GM21381 (cell line): Measurements from ENCODE around the gene LOXHD1.

Experiments
- ATAC-seq: cut with Tn5 transposase; IDR thresholded peaks from one replicate; pipeline ENCODE4 v1.9.1; 2021; ENCODE audit warnings: mild to moderate bottlenecking, moderate library complexity; ENCODE audit not compliant: unreplicated experiment

The LOXHD1 gene

GRCh38 chr18:46459789-46460455, 197.1 kb downstream of the LOXHD1 start:
- ATAC-seq = no peak

DNA sequence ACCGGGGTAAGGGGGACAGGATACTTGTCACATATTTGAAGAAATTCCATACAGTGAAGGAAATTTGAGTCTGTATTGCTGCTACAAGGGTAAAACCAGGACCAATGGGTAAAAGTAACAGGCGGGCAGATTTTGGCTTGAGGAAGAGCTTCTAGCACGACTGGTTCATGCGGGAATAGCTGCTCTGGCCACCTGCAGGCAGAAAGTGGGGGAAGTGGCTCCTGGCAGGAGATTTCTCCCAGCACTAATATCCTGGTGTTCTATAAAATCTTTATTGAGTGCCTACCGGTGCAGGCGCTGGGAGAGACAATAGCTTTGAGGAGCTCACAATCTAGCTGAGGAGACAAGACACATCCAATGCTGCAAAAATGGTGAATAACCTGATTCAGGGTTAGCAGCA, 198.5 kb downstream of the LOXHD1 start:
- ATAC-seq = no peak

GRCh38 chr18:46456691-46457090, 200.3 kb downstream of the LOXHD1 start:
- ATAC-seq = no peak

- no peak for ATAC-seq
These were observed 204.2 kb downstream of the LOXHD1 start for GRCh38 chr18:46452820-46453219.

DNA sequence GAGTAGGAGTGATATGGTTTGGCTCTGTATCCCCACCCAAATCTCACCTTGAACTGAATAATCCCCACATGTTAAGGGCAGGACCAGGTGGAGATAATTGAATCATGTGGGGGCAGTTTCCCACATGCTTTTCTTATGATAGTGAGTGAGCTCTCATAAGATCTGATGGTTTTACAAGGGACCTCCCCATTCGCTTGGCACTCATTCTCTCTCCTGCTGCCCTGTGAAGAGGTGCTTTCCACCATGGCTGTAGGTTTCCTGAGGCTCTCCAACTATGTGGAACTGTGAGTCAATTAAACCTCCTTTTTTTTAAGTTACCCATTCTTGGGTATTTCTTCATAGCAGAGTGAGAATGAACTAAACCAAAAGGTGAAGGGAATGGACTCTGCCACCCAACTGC, 207.5 kb downstream of the LOXHD1 start:
- ATAC-seq = no peak

DNA sequence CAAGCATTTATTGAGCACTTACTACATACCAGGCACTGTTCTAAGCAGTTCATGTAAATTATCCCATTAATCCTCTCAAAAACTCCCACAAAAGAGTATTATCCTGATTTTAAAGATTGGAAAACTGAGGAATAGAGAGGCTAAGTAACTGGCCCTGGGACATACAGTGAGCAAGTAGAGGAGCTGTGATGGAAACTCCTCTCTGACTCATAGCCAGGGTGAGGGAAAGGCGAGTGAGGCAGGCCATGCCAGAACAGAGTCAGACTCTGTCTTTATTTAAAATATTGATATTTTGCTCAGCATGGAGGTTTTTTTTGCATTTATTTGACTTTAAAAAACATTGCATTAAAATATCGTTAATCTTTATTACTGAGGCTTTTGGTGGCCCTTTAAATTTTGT, 208.0 kb downstream of the LOXHD1 start:
- no peak for ATAC-seq

GRCh38 chr18:46448347-46448746, 208.7 kb downstream of the LOXHD1 start:
- no peak for ATAC-seq

GRCh38 chr18:46447792-46448191, 209.2 kb downstream of the LOXHD1 start:
- ATAC-seq = no peak

DNA sequence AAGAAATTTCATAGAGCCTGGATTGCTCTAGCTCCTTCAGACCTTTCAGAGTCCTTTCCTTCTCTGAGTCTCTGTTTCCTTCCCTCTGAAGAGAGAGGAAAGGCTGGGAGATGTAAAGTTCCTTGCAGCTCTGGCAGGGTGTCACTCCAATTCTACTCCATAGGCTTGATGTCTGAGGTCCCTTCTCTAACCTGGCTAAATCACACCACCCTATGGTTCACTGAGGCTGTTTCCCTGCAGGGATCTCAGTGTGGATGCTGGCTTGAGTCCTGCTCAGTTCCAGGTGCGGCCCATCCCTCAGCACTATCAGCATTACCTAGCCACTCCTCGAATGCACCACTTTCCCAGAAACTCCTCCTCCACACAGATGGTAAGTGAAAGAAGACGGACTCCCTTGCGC, 209.7 kb downstream of the LOXHD1 start:
- ATAC-seq = no peak

DNA sequence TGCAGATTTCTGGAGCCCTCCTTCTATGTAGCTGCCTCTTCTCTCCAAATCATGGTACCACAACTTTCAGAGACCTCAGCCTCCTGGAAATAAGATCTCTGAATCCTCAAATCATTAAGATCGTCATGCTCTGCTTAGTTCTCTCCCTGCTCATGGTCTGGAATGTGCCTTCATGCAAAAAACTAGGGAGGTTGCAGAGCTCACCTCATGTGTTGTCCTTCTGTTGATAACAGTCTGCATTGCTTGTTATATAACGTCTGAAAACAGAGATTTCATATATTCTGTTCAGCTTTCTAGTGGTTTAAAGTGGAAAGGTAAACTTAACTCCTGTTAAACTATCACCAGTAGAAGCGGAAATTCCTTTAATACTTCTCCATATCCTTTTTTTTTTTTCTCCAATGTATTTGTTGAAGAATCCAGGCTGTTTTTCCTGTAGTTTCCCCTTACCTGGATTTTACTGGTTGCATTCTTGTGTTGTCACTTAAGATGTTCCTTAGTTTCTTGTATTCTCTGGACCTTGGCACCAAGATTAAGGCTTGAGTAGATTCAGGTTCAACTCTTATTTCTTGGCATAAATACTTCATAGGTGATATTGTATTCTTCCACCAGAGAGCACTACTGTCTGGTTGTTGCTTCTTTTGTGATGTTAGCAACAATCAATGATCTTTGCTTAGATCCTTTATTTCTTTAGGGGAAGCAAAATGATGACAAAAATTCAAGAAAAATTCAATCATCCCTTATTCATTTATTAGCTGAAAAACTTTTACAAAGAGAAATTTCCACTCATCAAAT, 211.3 kb downstream of the LOXHD1 start:
- ATAC-seq = no peak

- ATAC-seq = no peak
These were observed 218.0 kb downstream of the LOXHD1 start for GRCh38 chr18:46439037-46439436.

GRCh38 chr18:46437061-46437460, 220.0 kb downstream of the LOXHD1 start:
- ATAC-seq = no peak

GRCh38 chr18:46436621-46437020, 220.4 kb downstream of the LOXHD1 start:
- no peak for ATAC-seq

- no peak for ATAC-seq
These were observed 222.0 kb downstream of the LOXHD1 start for GRCh38 chr18:46435031-46435430.

DNA sequence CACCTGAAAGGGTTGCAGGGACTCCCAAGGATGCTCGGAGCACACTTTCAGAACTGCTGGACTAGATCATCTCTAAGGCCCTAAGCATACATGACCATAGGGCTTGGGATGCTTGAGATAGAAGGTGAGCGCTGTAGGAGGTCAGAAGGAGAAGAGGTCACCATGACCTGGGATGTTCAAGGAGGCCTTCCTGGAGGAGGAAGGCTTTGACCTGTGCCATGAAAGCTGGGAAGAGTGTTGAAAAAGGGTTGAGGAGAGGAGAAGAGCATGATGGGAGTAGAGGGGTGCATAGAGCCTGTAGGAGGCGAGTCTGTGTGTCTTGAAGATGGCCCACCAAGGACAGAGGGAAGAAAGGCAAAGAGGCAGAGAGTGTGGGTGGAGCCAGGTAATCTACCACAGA, 222.4 kb downstream of the LOXHD1 start:
- ATAC-seq = no peak

DNA sequence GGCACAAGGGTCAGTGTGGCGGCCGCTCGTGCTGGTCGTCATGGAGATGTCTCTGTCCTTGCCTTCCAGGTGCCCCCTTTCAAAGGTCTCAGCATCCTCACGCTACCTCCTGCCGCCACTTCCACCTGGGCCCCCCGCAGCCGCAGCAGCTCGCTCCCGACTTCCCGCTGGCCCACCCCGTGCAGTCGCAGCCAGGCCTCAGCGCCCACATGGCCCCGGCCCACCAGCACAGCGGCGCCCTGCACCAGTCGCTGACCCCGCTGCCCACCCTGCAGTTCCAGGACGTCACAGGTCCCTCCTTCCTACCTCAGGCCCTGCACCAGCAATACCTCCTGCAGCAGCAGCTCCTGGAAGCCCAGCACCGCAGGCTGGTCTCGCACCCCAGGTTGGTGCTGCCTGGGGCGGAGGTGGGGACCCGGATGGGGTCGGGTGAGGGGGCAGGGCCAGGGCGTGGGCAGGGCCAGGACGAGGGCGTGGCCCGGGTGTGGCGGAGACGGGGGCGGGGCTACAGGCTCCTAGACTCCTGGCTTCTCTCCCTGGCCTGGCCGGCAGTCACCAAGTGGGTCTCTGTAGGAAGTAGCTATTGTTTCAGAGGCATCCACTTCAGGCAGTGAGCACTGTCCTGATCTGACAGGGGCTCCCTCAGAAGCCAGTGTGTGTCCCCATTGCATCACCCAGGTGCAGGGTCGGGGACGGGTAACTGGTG, 223.7 kb downstream of the LOXHD1 start:
- ATAC-seq = no peak

DNA sequence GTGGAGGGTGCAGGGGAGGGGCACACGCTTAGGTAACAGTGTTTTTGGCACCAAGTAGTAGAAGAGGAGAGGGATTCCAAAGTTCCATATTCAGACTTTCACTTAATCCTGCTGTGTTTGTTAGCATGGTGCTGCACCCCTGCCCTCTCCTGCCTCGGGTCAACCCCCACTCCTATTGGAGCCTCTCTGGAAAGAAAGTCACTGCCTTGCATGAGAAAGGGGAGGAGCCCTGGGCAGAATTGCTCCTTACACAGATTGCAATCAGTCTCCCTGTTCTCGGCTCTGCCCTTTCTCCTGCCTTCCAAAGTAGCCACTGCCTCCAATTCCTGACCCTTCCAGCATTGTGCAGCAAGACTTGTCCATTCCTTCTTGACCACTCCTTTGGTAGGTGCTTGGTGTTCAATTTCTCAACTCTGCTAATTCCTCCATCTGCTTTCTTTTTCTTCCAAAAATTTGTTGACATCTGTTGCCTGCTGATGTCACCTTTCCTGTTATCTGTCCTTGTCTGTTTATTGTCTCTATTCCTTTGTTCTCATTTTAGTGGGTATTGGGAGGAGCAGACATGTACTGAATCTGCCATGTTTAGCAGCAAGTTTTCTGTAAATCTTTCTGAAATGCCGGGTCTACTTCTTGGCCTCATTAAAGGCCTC, 225.4 kb downstream of the LOXHD1 start:
- ATAC-seq = no peak

DNA sequence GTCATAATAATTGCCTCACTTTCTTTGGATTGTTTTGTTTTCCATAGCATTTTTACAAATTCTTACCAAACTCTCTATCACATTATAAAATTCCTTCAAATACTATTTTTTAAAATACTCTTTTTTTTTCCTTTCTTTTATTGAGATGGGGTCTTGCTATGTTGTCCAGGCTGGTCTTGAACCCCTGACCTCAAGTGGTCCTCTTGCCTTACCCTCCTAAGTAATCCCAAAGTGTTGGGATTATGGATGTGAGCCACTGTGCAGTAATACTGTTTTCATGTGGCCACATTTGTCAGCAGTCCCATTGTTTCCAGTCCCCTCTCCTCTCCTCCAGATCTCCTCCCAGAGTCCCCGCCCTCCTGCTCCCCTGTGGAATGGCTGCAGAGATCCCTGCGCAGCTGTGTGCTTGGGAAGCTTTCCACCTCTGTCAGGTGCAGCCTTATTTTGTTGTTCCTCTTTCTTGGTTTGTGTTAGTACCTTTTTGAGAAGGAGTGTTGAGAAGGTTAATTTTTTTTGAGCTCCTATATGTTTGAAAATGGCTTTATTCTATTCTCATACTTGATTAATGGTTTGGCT, 227.3 kb downstream of the LOXHD1 start:
- no peak for ATAC-seq

DNA sequence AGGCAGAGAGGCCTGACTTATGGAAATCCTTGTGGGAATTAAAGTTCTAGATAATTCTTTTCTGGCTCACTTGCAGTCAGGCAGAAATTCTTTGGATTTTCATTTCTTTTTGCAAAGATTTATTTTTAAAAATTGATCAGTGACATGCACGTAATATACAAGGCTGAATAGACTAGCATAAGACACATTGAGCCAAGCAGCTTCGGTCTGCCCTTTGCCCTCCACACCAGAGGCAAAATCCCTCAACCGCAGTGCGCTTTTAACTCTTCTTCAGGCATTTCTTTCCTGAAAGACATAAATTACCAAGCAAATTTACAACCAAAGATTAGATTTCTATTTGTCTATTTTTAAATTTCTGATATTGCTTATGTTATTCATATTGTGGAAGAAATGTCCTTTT, 227.9 kb downstream of the LOXHD1 start:
- no peak for ATAC-seq

GRCh38 chr18:46428368-46428767, 228.7 kb downstream of the LOXHD1 start:
- no peak for ATAC-seq
